HG03025 (cell line): ENCODE measurements around the gene HK1.
"Not testable (repeated sequence)": the region's sequence is repeated elsewhere in the genome, so short reads cannot be mapped to it uniquely, and the experiment has no call there.

Source experiments
- ATAC-seq: cut with Tn5 transposase; IDR thresholded peaks from one replicate; pipeline ENCODE4 v1.9.1; 2021; ENCODE audit warnings: mild to moderate bottlenecking, moderate library complexity; ENCODE audit not compliant: unreplicated experiment, low FRiP score

HK1 gene

DNA sequence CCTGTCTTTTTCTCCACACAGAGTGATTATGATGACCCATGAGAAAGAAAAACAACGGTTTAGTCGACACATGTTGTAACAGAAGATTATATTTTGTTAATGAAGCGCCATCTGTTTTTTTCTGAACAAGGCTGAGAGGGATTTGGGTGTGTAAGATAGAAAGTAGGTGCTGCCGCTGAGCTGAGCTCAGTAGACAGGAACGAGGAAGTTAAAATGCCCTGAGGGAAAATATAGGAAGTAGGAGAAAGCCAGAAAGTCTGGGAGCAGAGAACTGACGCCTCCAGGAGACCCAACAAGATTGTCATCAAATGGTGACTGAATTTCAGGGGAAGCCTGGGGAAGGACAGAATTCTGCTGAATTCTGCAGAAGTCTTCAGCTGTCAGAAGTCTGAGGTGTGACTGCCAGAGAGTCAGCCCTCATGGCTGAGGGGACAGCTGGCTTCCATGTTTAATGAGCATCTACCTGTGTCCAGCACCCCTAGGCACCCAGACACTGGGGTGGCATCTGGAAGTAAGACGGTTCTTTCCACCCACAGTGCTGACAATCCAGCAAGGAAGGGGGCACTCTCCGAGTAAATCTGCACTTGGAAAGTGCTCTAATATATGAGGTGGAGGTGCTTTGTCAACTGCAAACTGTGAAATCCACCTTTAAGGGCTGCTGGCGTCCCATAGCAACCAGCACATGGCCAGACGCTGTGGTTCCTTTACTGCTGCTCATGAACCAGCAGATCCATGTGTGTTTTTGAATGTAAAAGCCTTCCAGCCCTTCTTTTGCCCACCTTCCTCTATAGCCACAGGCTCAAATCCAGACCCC, 160.4 kb downstream of the HK1 start:
- ATAC-seq = no peak

DNA sequence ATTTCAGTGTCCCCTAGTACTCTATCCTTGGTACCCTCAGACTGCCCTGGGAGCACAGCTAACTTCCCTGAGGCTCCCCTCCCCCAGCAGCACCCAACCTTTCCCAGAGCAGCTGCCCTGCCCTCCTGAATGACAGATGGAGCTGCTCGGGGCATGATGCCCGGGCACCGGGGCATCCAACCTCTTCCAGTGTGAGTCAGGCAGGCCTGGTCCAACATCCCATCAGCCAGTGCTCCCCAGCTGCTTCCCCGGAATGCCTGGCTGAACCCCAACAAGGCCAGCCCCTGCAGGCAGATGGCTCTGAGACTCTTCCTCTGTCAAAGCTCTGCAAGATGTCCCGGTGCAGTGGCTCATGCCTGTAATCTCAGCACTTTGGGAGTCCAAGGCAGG, 161.0 kb downstream of the HK1 start:
- ATAC-seq = no peak

DNA sequence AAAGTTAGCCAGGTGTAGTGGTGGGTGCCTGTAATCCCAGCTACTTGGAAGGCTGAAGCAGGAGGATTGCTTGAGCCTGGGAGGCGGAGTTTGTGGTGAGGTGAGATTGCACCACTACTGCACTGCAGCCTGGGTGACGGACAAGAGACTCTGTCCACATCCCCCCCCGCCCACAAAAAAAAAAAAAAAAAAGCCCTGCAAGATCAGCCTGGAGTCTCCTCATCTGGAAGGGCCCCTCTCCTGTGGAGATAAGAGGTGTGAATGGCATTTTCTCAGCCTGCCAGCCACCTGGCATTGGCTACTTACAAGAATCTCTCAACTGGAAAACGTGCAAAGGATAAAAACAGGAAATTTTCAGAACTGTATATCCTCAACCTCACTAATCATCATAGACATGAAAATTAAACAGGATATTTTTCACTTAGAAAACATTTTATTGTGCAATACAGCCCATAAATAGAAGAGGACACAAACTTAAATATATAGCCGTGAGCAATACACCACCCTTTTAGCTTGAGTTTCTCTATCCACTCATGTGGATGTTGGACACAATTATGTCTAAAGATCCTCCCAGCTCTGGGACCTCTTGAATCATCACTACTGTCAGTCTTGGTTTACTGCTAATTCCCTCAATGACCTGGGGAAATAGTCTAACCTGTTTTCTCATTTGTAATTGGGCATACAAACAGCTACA, 161.7 kb downstream of the HK1 start:
- no peak for ATAC-seq

DNA sequence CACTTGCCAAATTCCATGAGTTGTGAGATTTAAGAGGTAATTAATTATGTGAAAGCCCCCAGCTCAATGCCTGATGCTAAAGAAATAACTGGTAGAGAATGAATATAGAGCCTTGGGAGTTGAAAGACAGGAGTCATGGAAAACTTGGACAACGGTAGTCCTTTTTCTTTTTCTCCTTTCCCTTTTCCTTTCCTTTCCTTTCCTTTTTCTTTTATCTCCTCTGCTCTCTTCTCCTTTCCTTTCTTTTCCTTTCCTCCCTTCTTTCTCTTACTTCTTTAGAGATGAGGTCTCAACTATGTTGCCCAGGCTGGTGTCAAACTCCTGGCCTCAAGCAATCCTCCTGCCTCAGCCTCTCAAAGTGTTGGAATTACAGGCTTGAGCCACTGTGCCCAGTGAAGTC, 165.1 kb downstream of the HK1 start:
- ATAC-seq = no peak

DNA sequence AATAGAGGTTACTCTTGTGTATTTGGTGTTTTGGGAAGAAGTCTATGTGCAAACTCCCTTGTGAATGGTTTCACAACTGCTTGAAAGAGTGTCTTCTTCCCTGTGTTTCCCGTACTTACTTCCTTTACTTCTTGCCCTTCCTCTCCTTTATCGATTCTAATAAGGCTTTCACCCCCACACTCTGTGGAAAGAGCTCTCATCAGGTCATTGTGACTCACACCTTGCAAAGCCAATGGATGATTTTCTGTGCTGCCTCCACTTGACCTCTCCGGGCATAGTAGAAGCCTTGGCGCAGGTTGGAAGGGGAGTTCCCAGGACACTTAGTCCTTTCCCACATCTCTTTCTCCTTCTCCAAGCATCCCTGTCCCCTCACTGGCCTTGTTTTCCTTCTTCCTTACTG, 166.7 kb downstream of the HK1 start:
- ATAC-seq = no peak

DNA sequence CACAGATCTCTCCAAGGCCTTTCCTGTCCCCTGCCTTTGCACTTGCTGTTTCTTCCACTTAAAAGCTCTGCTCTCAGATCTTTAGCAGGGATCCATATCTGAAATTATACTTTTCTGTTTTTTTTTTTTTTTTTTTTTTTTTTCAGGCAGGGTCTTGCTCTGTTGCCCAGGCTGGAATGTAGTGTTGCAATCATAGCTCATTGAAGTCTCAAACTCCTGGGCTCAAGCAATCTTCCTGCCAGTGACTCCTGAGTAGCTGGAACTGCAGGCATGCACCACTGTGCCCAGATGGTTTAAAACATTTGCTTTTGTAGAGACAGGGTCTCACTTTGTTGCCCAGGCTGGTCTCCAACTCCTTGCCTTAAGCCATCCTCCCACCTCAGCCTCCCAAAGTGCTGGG, 167.9 kb downstream of the HK1 start:
- no peak for ATAC-seq

DNA sequence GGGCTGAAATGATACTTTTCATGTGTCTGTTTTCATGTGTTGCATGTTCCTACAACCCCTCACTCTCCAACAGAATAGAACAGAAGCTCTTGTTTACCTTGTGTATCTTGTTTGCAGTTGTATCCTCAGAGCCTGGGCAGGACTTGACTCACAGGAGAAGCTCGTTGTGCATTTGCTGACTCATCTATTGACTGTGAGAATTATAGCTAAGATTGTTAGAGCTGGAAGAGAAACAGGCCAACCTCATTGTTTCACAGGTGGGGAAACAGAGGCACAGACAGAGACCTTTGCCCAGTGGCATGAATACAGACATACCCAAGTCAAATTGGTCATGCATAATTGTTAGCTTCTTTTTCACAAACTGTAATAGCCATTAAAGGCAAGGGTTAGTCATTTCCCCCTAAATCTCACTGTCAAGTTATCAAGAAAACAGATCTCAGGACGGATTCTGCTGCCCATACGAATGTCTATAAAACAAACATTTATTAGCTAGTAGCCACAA, 168.4 kb downstream of the HK1 start:
- ATAC-seq = no peak

DNA sequence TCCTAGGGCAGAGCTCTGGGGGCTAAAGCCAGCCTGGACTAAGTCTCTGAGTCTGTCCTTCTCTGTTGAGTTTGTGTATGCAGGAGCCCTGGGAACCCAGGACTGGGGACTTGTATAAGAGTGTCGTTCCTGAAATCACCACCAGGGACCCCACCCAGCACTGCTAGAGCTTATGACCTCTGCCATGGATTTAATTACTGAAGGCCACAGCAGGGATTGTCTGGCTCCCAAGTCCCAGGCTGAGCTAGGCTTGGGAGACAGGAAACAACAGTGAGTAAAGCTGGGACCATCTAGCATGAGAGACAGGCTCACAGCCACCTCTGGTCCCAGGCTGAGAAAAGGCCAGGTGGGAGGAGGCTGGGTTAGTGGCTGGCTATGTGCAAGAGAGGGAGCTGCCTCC, 171.5 kb downstream of the HK1 start:
- no peak for ATAC-seq

DNA sequence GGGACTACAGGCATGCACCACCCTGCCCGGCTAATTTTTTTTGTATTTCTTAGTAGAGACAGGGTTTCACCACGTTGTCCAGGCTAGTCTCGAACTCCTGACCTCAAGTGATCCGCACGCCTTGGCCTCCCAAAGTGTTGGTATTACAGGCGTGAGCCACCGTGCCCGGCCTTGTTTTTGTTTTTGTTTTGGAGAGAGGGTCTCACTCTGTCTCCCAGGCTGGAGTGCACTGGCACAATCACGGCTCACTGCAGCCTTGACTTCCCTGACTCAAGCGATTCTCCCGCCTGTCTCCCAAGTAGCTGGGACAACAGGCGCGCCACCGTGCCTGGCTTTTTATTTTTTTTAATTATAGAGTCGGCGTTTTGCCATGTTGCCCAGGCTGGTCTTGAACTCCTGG, 172.1 kb downstream of the HK1 start:
- ATAC-seq = not testable (repeated sequence)

DNA sequence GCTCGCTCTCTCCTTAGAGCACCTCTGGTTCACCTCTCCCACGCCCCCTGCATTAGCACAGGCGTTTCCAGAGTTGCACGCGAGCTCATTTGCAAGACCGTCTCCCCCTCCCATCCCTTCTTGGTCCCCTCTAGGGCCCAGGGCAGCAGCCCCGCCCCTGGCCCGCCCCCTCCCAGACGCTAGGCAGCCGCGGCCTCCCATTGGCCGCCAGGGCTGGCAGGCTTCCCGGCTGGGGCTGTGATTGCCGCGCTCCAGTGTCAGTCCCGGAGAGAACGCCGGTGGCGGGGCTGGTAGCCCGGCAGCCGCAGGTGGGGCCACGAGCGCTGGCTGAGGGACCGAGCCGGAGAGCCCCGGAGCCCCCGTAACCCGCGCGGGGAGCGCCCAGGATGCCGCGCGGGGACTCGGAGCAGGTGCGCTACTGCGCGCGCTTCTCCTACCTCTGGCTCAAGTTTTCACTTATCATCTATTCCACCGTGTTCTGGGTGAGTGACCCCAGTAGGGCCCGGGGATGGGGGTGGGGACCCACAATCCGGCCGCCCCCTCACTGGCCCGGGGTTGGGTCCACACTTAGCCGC, 173.0 kb downstream of the HK1 start, which contains the start of gene TSPAN15:
TSPAN15 (plus strand) TSS at position 257 of the 575 bp plus-strand sequence; CDS start at position 387, 130 bp downstream.
- ATAC-seq = peak; percentile 81
